RWPE2 (cell line): Measurements from ENCODE around the gene ZSCAN4.

ENCODE experiments used
- ATAC-seq: fragments of 200-7000 bp; cut with Tn5 transposase; 3 replicates; pipeline ENCODE4 v1.9.1; 2021; ENCODE audit warnings: low read depth
- DNase-seq: peaks from one replicate; pipeline ENCODE4 v3.0.0-alpha.2; 2020; ENCODE audit warnings: low spot score
- H3K27ac ChIP-seq: fragments of 450-650 bp; 2 replicates; pipeline ENCODE4 v1.5.1; 2017; ENCODE audit warnings: mild to moderate bottlenecking; ENCODE audit not compliant: poor library complexity, severe bottlenecking
- H3K27me3 ChIP-seq: fragments of 250-450 bp; sonication (Bioruptor Pico); 2 replicates; pipeline ENCODE4 v1.5.1; 2021; ENCODE audit warnings: mild to moderate bottlenecking, moderate library complexity; ENCODE audit not compliant: insufficient read depth, poor library complexity, severe bottlenecking
- H3K36me3 ChIP-seq: fragments of 250-450 bp; sonication (Bioruptor Pico); 2 replicates; pipeline ENCODE4 v1.5.1; 2020; ENCODE audit warnings: low read depth, mild to moderate bottlenecking, moderate library complexity
- H3K4me1 ChIP-seq: fragments of 250-450 bp; sonication (Bioruptor Pico); 2 replicates; pipeline ENCODE4 v1.5.1; 2021; ENCODE audit warnings: mild to moderate bottlenecking, moderate library complexity; ENCODE audit not compliant: insufficient read depth, poor library complexity, severe bottlenecking
- H3K4me3 ChIP-seq: fragments of 250-450 bp; sonication (Bioruptor Pico); 2 replicates; pipeline ENCODE4 v1.5.1; 2021; ENCODE audit warnings: mild to moderate bottlenecking, moderate library complexity; ENCODE audit not compliant: severe bottlenecking
- H3K9me3 ChIP-seq: fragments of 250-450 bp; sonication (Bioruptor Pico); 2 replicates; pipeline ENCODE4 v1.5.1; 2021; ENCODE audit warnings: mild to moderate bottlenecking, moderate library complexity; ENCODE audit not compliant: severe bottlenecking
- TF ChIP-seq, protein P1 (sequence below): fragments of 450-650 bp; IDR thresholded peaks from one replicate; pipeline ENCODE4 v1.5.1; 2017; ENCODE audit warnings: mild to moderate bottlenecking, moderate library complexity; ENCODE audit not compliant: poor library complexity, severe bottlenecking

ZSCAN4 gene

DNA sequence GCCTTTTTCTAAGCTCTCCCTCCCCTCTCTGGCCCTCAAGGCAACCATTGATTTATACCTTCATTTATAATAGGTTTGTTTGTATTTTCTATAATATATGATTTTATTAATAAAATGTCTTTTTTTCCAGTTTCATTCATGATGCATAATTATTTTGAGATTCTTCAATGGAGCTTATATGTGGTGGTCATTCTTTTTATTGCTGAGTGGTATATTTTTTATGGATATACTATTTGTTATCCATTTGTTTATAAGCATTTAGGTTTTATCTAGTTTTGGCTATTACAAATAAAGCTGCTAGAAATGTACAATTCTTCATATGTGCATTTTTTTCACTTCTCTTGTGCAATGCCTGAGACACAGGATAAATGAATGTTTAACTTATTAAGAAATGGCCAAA, 25.0 kb upstream of the ZSCAN4 start:
- Histone ChIP-seq H3K27me3 (no peaks in the 10 kb centered on the region), H3K36me3 (peaks cover 41% of the 10 kb centered on the region), H3K9me3 (peaks cover 12% of the 10 kb centered on the region), H3K27ac (no peak overlapping the region), H3K4me1 (peaks cover 7% of the 10 kb centered on the region), H3K4me3 (no peak overlapping the region)
- DNase-seq, result no peak
- ATAC-seq, result no peak
- TF ChIP-seq, protein P1, sequence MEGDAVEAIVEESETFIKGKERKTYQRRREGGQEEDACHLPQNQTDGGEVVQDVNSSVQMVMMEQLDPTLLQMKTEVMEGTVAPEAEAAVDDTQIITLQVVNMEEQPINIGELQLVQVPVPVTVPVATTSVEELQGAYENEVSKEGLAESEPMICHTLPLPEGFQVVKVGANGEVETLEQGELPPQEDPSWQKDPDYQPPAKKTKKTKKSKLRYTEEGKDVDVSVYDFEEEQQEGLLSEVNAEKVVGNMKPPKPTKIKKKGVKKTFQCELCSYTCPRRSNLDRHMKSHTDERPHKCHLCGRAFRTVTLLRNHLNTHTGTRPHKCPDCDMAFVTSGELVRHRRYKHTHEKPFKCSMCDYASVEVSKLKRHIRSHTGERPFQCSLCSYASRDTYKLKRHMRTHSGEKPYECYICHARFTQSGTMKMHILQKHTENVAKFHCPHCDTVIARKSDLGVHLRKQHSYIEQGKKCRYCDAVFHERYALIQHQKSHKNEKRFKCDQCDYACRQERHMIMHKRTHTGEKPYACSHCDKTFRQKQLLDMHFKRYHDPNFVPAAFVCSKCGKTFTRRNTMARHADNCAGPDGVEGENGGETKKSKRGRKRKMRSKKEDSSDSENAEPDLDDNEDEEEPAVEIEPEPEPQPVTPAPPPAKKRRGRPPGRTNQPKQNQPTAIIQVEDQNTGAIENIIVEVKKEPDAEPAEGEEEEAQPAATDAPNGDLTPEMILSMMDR, result no peak

DNA sequence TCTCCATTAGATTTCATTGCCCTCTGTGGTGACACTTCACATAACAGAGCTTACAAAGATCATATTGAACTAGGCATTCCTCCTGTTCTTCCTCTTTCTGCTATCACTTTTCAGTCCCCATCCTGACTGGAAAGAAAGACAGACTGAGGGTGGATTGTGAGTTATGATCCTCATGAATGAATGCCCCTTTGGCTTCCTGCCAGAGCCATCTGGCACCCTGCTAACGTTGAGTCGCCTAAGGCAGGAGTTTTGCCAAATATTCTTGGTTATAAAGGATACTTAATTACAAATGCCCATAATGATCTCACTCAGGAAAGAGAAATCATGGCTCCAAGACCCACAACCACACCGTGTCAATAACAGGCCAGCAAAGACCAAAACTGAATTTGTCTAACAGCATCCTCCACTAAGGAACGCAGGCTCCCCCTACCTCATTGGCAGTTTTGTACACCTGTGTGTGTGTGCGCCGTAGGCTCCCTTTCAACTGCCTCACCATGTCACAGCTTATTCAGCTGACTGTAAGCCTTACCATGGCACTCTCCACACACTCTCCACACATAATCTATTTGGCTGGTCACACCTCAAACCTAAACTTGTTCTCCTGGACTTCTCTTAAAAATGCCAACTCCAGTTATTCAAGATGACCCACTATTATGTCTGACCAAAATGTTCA, 20.3 kb upstream of the ZSCAN4 start:
- TF ChIP-seq, protein P1, result no peak
- H3K36me3 ChIP-seq, result no peaks in the 10 kb centered on the region
- H3K4me3 ChIP-seq, result no peak overlapping the region
- ATAC-seq (no peak), DNase-seq (no peak)
- peaks cover 7% of the 10 kb centered on the region for H3K4me1 ChIP-seq
- H3K27ac ChIP-seq, result no peak overlapping the region
- peaks cover 8% of the 10 kb centered on the region for H3K9me3 ChIP-seq
- H3K27me3 ChIP-seq, result no peaks in the 10 kb centered on the region

DNA sequence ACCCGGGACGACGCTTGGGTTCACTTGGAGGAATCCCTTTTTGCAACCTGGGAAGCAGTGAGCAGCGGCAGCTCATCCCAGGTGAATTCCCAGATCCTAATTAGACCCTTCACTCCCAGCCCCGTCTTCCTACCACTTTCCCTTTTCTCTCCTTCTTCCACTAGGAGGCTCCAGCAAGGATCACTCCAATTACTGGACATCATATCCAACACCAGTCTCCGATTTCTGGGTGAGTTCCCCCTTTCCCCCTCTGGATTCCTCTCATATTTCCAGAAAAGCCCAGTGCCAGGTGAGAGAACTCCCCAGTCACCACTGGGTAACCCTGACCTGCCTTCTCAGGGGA, 17.1 kb upstream of the ZSCAN4 start:
- ATAC-seq (no peak), DNase-seq (no peak)
- Histone ChIP-seq H3K9me3 (peaks cover 8% of the 10 kb centered on the region), H3K36me3 (no peaks in the 10 kb centered on the region), H3K27ac (peak overlapping the region; percentile 20), H3K4me1 (peaks cover 7% of the 10 kb centered on the region), H3K4me3 (no peak overlapping the region), H3K27me3 (no peaks in the 10 kb centered on the region)
- TF ChIP-seq, protein P1, result no peak

DNA sequence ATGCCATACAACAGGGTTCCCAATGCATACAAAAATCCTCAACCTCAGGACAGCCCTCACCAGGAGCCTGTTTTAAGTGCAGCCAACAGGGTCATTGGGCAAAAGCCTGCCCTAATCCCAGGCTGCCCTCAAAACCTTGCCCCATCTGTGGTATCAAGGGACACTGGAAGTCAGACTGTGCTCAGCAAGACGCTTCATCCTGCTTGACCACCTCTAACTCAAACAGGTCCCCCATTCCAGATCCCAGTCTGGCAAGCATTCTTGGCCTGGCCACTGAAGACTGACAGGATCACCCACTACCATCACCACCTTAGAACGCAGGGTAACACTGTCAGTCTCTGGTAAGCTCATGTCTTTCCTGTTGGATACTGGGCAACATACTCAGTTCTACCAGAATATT, 15.0 kb upstream of the ZSCAN4 start:
- TF ChIP-seq, protein P1, result no peak
- Histone ChIP-seq H3K36me3 (no peaks in the 10 kb centered on the region), H3K27me3 (no peaks in the 10 kb centered on the region), H3K27ac (no peak overlapping the region), H3K9me3 (peaks cover 8% of the 10 kb centered on the region), H3K4me1 (peaks cover 7% of the 10 kb centered on the region), H3K4me3 (no peak overlapping the region)
- ATAC-seq, result no peak
- no peak for DNase-seq

DNA sequence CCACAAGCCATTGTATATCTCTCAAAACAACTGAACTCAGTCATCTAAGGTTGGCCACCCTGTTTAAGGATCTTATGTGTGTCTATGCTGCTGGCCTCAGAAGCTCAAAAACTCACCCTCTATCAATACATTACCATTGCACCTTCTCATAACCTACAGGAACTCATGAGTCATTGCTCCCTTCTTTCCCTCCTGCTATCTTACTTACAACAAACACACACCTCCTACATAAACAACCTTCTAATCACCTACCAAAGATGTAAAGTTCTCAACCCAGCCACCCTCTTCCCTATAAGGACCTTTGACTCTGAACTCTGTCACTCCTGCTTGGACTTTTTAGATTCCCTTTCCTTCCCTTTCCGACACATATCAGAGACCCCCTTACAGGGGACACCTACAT, 13.3 kb upstream of the ZSCAN4 start:
- peaks cover 5% of the 10 kb centered on the region for H3K9me3 ChIP-seq
- ATAC-seq (no peak), DNase-seq (no peak)
- peaks cover 7% of the 10 kb centered on the region for H3K4me1 ChIP-seq
- no peak overlapping the region for H3K4me3 ChIP-seq
- no peak overlapping the region for H3K27ac ChIP-seq
- TF ChIP-seq, protein P1, result no peak
- H3K27me3 ChIP-seq, result no peaks in the 10 kb centered on the region
- H3K36me3 ChIP-seq, result no peaks in the 10 kb centered on the region
